HepG2 (cell line): ENCODE measurements around the gene DNALI1. TPM values are rescaled to one million over a fixed set of nuclear protein-coding genes. Genes with fewer than 3 reads are reported as not detected.
A peak's percentile ranks its signal among the peaks of the same experiment; 100 is the strongest.

Experiments used
- AKAP8 ChIP-seq: sonication (generic); formaldehyde crosslinking; IDR thresholded peaks from 2 replicates; pipeline ENCODE4 v1.5.1; 2020; ENCODE audit warnings: mild to moderate bottlenecking, missing genetic modification reagents
- ARID3A ChIP-seq: IDR thresholded peaks from 2 replicates; pipeline ENCODE4 v1.6.1; 2012; ENCODE audit warnings: low read depth, low read length, improper control_type of control experiment
- ARNTL ChIP-seq: sonication (generic); formaldehyde crosslinking; IDR thresholded peaks from 2 replicates; pipeline ENCODE4 v1.4.0; 2020; ENCODE audit warnings: mild to moderate bottlenecking, missing genetic modification reagents
- ATF7 ChIP-seq, 2 experiments: fragments of 450-650 bp in 1 of 2; sonication (generic) in 1 of 2; formaldehyde crosslinking in 1 of 2; IDR thresholded peaks; 2 replicates each; pipeline versions ENCODE4 v1.4.0 to v1.6.1; 2016 to 2020; ENCODE audit warnings: antibody characterized with exemption in 1 of 2, mild to moderate bottlenecking in 1 of 2, missing genetic modification reagents in 1 of 2
- DR1 ChIP-seq: sonication (generic); formaldehyde crosslinking; IDR thresholded peaks from 2 replicates; pipeline ENCODE4 v1.8.0; 2021; ENCODE audit warnings: mild to moderate bottlenecking, missing genetic modification reagents, inconsistent platforms
- FUBP1 ChIP-seq: sonication (generic); formaldehyde crosslinking; IDR thresholded peaks from 2 replicates; pipeline ENCODE4 v1.5.1; 2020; ENCODE audit warnings: missing genetic modification reagents, mild to moderate bottlenecking, borderline replicate concordance
- KDM1A ChIP-seq: IDR thresholded peaks from 2 replicates; pipeline ENCODE4 v1.6.1; 2016; ENCODE audit warnings: missing compliant biosample characterization
- KLF13 ChIP-seq: sonication (generic); formaldehyde crosslinking; IDR thresholded peaks from 2 replicates; pipeline ENCODE4 v1.4.0; 2020; ENCODE audit warnings: mild to moderate bottlenecking, missing genetic modification reagents
- NONO ChIP-seq, 2 experiments: fragments of 450-650 bp in 1 of 2; sonication (generic) in 1 of 2; formaldehyde crosslinking in 1 of 2; IDR thresholded peaks in 1 of 2; conservative IDR thresholded peaks in 1 of 2; 2 replicates each; pipeline versions ENCODE4 v1.6.1 to v1.8.0; 2017 to 2022; ENCODE audit warnings: mild to moderate bottlenecking in 1 of 2, missing genetic modification reagents in 1 of 2, moderate library complexity in 1 of 2
- NRL ChIP-seq: sonication (generic); formaldehyde crosslinking; IDR thresholded peaks from 2 replicates; pipeline ENCODE4 v1.5.0; 2020; ENCODE audit warnings: missing genetic modification reagents, mild to moderate bottlenecking, moderate library complexity, borderline replicate concordance
- PATZ1 ChIP-seq: sonication (generic); formaldehyde crosslinking; IDR thresholded peaks from 2 replicates; pipeline ENCODE4 v1.4.0; 2020; ENCODE audit warnings: missing genetic modification reagents
- REXO4 ChIP-seq: sonication (generic); formaldehyde crosslinking; IDR thresholded peaks from 2 replicates; pipeline ENCODE4 v1.8.0; 2022; ENCODE audit warnings: missing genetic modification reagents, mild to moderate bottlenecking, borderline replicate concordance
- TRIM24 ChIP-seq: sonication (generic); formaldehyde crosslinking; IDR thresholded peaks from 2 replicates; pipeline ENCODE4 v1.8.0; 2022; ENCODE audit warnings: mild to moderate bottlenecking, missing genetic modification reagents
- ZFP1 ChIP-seq: IDR thresholded peaks from 2 replicates; pipeline ENCODE4 v1.6.1; 2016
- ZFP62 ChIP-seq: sonication (generic); formaldehyde crosslinking; IDR thresholded peaks from 2 replicates; pipeline ENCODE4 v1.4.0; 2020; ENCODE audit warnings: missing genetic modification reagents
- ZNF20 ChIP-seq: sonication (generic); formaldehyde crosslinking; IDR thresholded peaks from 2 replicates; pipeline ENCODE4 v1.4.0; 2020; ENCODE audit warnings: mild to moderate bottlenecking, moderate library complexity, missing genetic modification reagents
- ZNF556 ChIP-seq: sonication (generic); formaldehyde crosslinking; IDR thresholded peaks from 2 replicates; pipeline ENCODE4 v1.4.0; 2020; ENCODE audit warnings: mild to moderate bottlenecking, missing genetic modification reagents, borderline replicate concordance
- ZNF567 ChIP-seq: sonication (generic); formaldehyde crosslinking; IDR thresholded peaks from 2 replicates; pipeline ENCODE4 v1.8.1; 2023; ENCODE audit warnings: mild to moderate bottlenecking, missing genetic modification reagents, borderline replicate concordance
- ZNF737 ChIP-seq: sonication (generic); formaldehyde crosslinking; IDR thresholded peaks from 2 replicates; pipeline ENCODE4 v1.5.0; 2020; ENCODE audit warnings: missing genetic modification reagents, mild to moderate bottlenecking, borderline replicate concordance
- ZNF75D ChIP-seq: sonication (generic); formaldehyde crosslinking; IDR thresholded peaks from 2 replicates; pipeline ENCODE4 v1.8.1; 2023; ENCODE audit warnings: missing genetic modification reagents, mild to moderate bottlenecking, borderline replicate concordance
- ZNF777 ChIP-seq: sonication (generic); formaldehyde crosslinking; IDR thresholded peaks from 2 replicates; pipeline ENCODE4 v1.4.0; 2020; ENCODE audit warnings: missing genetic modification reagents
- ZNF788 ChIP-seq: sonication (generic); formaldehyde crosslinking; IDR thresholded peaks from 2 replicates; pipeline ENCODE4 v1.5.0; 2020; ENCODE audit warnings: mild to moderate bottlenecking, missing genetic modification reagents, borderline replicate concordance
- polyA plus RNA-seq, 8 experiments: library from polyadenylated mRNA; depleted of rRNA in 3 of 8; stranded (reverse) in 7 of 8; unstranded in 1 of 8; fragments of >200 nt; fragmentation: Illumina TruSeq in 4 of 8; extraction: Trizol in 4 of 8; gene quantifications; 2 replicates each; pipeline versions ENCODE4 v1.2.1 to v1.2.3, GENCODE V29; 2011 to 2016; ENCODE audit warnings: low read depth in 4 of 8, missing spikeins in 1 of 8, mixed read lengths in 1 of 8; ENCODE audit not compliant: insufficient read depth in 1 of 8
- total RNA-seq, 5 experiments: library from RNA; depleted of rRNA; stranded (reverse); fragments of >200 nt; fragmentation: Illumina TruSeq; extraction: Trizol; gene quantifications; 2 replicates each; pipeline ENCODE4 v1.2.3, GENCODE V29; 2016; ENCODE audit warnings: low read depth in 1 of 5
- TF ChIP-seq, protein P1 (sequence below): sonication (generic); formaldehyde crosslinking; conservative IDR thresholded peaks from 2 replicates; pipeline ENCODE4 v1.4.0; 2020; ENCODE audit warnings: missing genetic modification reagents

DNALI1 gene
- total and polyA plus RNA-seq, 2 of the 13 experiments (the other 11 are each of a cell fraction or from before 2014, with no cell fraction given): 0.42 to 0.70 TPM

GRCh38 chr1:37595440-37596181 lies 38.9 kb downstream of the DNALI1 start, which contains the start of gene GNL2 (continued):
- TF ChIP-seq NRL (CRISPR knock-in tag) (0 out of 2 replicates have a peak, but pooled peaks have one; percentile 52), KDM1A (CRISPR knock-in tag) (no peak), ZFP62 (CRISPR knock-in tag) (no peak), FUBP1 (CRISPR knock-in tag) (no peak), ZNF737 (peak; percentile 30; the same call in 1 of the 2 replicates), ZNF20 (CRISPR knock-in tag) (no peak), ZNF788 (peak; percentile 95), ZNF556 (CRISPR knock-in tag) (peak; percentile 85), ZNF567 (CRISPR knock-in tag) (no peak), DR1 (CRISPR knock-in tag) (peak; percentile 60; the same call in 1 of the 2 replicates), AKAP8 (CRISPR knock-in tag) (no peak), ZFP1 (CRISPR knock-in tag) (no peak), KLF13 (no peak), PATZ1 (CRISPR knock-in tag) (0 out of 2 replicates have a peak, but pooled peaks have one; percentile 10), ARID3A (no peak), ZNF777 (CRISPR knock-in tag) (no peak), REXO4 (CRISPR knock-in tag) (no peak), ARNTL (CRISPR knock-in tag) (peak; percentile 78), ATF7 (IDR thresholded peaks at IDR 0.05) (no peak), ATF7 (CRISPR knock-in tag; IDR thresholded peaks at IDR 0.05) (0 out of 2 replicates have a peak, but pooled peaks have one; percentile 39), NONO (IDR thresholded peaks at IDR 0.05) (no peak), NONO (CRISPR knock-in tag; conservative IDR thresholded peaks at IDR 0.05) (no peak), ZNF75D (CRISPR knock-in tag) (no peak), TRIM24 (CRISPR knock-in tag) (no peak)
- TF ChIP-seq, protein P1, sequence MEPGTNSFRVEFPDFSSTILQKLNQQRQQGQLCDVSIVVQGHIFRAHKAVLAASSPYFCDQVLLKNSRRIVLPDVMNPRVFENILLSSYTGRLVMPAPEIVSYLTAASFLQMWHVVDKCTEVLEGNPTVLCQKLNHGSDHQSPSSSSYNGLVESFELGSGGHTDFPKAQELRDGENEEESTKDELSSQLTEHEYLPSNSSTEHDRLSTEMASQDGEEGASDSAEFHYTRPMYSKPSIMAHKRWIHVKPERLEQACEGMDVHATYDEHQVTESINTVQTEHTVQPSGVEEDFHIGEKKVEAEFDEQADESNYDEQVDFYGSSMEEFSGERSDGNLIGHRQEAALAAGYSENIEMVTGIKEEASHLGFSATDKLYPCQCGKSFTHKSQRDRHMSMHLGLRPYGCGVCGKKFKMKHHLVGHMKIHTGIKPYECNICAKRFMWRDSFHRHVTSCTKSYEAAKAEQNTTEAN (CRISPR knock-in tag): no peak
